GM19328 (cell line): ENCODE data around the gene AKR1C4.
"Not testable (repeated sequence)": the region's sequence is repeated elsewhere in the genome, so short reads cannot be mapped to it uniquely, and the experiment has no call there.

ENCODE experiments used
- ATAC-seq: cut with Tn5 transposase; IDR thresholded peaks from one replicate; pipeline ENCODE4 v1.9.1; 2021; ENCODE audit warnings: mild to moderate bottlenecking, moderate library complexity; ENCODE audit not compliant: unreplicated experiment

The AKR1C4 gene

GRCh38 chr10:5199398-5199797, 2.8 kb downstream of the AKR1C4 start:
- ATAC-seq: no peak

DNA sequence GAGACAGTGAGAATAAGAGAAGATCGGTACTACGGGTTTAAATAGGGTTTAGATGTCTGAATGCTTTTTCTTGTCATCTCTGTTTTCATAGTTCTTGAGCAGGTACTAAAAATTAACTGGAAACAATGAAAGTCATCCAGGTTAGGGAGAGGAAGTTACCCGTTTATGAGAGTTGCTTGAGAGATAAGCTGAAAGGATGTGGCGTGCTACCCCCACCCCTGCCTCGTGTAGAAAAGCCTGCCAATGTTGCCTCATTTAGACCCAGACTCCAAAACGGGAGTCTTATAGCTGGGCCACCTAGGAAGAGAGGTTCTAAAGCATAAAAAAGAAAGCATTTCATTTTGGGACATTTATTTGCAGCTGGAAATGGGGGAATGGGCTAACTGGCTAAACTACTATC, 10.2 kb downstream of the AKR1C4 start:
- no peak for ATAC-seq

GRCh38 chr10:5209776-5210175, 13.1 kb downstream of the AKR1C4 start:
- not testable (repeated sequence) for ATAC-seq

GRCh38 chr10:5210261-5210660, 13.6 kb downstream of the AKR1C4 start:
- not testable (repeated sequence) for ATAC-seq

GRCh38 chr10:5211696-5212536, 15.3 kb downstream of the AKR1C4 start:
- ATAC-seq: no peak

DNA sequence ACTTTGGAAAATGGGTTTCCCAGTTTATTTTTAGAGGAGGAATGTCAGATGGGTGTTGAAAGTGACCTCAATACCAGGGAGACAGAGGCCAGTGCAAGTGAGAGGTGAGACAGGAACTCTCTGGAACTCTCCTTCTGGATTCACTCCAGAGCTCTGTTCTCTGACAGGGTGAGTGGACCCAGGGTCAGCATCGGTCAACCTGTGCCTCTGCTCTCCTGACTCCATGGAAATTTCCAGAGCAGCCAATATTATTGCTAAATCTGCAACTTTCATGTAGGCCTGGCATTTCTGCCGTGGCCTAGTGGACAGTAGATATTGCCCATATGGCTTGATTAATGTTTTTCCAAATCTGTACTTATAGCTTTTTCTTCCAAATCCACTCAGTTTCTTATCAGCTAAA, 20.2 kb downstream of the AKR1C4 start:
- no peak for ATAC-seq

DNA sequence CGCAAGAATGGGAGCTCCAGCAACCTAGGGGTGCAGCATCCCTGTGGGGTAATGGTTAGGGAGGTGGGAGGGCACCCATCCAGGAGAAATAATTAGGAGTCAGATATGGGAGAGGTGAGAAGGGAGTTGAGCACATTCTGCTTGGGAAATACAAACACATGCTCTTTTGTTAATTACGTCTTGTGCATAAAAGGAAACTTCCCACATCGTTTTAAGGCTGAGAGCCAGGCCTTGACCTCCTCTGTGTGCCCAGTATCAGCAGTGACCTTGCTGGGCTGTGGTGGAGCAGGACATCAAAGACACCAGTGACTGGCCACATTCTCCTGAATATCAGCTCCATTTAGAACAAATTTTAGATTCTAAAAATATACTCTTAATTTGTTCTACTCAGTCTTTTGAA, 22.6 kb downstream of the AKR1C4 start:
- no peak for ATAC-seq

DNA sequence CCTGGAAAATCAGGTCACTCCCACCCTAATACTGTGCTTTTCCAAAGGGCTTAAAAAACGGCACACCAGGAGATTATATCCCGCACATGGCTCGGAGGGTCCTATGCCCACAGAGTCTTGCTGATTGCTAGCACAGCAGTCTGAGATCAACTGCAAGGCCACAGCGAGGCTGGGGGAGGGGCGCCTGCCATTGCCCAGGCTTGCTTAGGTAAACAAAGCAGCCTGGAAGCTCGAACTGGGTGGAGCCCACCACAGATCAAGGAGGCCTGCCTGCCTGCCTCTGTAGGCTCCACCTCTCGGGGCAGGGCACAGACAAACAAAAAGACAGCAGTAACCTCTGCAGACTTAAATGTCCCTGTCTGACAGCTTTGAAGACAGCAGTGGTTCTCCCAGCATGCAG, 26.3 kb downstream of the AKR1C4 start:
- not testable (repeated sequence) for ATAC-seq

DNA sequence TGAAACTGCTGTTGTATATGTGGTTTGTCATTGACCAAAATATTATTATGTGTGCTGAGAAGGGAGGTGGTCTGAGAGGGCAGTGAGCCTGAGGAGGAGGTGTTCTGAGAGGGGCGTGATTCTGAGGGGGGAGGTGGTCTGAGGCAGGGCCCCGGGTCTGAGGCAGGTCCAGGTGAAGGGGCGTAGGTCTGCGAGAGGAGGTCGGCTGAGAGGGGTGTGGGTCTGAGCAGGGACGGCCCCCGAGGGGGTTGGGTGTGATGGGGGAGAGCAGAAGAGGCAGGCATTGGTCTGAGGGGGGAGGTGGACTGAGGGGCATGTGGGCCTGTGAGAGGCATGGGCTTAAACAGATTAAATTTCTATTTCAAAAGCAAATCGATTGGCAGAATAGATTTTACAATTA, 32.4 kb downstream of the AKR1C4 start:
- no peak for ATAC-seq

- no peak for ATAC-seq
These were observed 36.7 kb downstream of the AKR1C4 start for GRCh38 chr10:5233324-5233723.

DNA sequence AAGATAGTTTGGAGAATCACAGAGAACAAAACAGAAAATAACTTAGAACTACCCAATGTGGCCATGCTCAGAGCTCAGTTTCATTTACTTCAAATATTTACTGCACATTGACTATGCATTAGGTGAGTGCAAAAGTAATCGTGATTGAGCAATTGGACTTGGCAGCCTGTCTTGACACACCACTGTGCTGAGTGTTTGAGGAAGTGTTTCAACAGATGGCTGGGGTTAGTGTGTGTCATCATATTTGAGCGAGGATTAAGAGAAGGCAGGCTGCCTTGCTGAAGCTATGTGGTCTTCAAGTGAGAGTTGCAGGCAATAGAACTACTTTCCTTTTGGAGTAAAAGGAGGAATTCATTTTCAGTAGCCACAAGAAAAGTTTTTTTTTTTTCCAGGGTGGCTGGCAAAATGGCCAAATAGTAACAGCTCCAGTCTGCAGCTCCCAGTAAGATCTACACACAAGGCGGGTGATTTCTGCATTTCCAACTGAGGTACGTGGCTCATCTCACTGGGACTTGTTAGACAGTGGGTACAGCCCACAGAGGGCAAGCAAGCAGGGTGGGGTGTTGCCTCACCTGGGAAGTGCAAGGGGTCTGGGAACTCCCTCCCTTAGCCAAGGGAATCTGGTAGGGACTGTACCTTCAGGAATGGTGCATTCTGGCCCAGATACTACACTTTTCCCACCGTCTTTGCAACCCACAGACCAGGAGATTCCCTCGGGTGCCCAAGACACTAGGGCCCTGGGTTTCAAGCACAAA, 37.6 kb downstream of the AKR1C4 start:
- ATAC-seq: no peak

- not testable (repeated sequence) for ATAC-seq
These were observed 40.9 kb downstream of the AKR1C4 start for GRCh38 chr10:5237541-5237940.

GRCh38 chr10:5242585-5242984, 45.9 kb downstream of the AKR1C4 start:
- no peak for ATAC-seq

DNA sequence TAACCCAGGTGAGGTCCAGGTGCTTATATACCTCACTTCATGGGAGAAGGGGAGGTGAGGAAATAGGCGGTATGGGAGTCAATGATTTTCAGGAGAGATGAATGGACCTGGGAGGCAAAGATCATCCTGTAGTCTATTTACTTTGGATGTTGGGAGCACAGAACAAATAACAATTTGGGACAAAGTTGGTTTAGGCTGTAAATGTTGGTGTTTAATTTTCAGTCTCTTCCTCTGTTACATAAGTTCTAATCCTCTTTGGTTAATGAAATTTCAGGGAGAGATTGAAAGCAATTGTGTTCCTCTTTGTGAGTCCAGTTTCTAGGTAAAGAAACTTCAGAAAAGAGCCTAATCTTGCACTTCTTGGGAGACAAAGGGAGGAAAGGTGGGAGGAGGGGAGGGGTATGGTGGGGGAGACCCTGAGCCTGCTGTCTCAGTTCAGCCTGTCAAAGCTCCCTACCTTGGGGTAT, 46.9 kb downstream of the AKR1C4 start:
- no peak for ATAC-seq

GRCh38 chr10:5252177-5253037, 55.8 kb downstream of the AKR1C4 start:
- no peak for ATAC-seq

DNA sequence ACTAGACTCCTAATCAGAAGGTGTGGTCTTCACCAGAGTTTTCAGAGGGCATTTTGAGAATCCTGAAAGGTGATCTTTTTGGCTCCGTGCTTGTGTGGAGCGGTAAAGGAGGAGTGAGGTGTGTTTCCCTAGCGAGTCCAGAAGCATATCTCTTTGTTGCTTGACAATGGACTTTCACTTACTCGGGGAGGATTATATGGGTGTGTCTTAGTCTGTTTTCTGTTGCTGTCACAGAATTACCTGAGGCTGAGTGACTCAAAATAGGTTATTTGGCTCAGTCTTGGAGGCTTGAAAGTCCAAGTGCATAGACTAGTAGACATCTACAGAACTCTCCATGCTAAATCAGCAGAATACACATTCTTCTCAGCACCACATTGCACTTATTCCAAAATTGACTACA, 57.9 kb downstream of the AKR1C4 start:
- no peak for ATAC-seq

DNA sequence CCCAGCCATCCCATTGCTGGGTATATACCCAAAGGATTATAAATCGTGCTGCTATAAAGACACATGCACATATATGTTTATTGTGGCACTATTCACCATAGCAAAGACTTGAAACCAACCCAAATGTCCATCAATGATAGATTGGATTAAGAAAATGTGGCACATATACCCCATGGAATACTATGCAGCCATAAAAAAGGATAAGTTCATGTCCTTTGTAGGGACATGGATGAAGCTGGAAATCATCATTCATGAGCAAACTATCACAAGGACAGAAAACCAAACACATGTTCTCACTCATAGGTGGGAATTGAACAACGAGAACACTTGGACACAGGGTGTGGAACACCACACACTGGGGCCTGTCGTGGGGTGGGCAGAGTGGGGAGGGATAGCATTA, 61.1 kb downstream of the AKR1C4 start:
- not testable (repeated sequence) for ATAC-seq

DNA sequence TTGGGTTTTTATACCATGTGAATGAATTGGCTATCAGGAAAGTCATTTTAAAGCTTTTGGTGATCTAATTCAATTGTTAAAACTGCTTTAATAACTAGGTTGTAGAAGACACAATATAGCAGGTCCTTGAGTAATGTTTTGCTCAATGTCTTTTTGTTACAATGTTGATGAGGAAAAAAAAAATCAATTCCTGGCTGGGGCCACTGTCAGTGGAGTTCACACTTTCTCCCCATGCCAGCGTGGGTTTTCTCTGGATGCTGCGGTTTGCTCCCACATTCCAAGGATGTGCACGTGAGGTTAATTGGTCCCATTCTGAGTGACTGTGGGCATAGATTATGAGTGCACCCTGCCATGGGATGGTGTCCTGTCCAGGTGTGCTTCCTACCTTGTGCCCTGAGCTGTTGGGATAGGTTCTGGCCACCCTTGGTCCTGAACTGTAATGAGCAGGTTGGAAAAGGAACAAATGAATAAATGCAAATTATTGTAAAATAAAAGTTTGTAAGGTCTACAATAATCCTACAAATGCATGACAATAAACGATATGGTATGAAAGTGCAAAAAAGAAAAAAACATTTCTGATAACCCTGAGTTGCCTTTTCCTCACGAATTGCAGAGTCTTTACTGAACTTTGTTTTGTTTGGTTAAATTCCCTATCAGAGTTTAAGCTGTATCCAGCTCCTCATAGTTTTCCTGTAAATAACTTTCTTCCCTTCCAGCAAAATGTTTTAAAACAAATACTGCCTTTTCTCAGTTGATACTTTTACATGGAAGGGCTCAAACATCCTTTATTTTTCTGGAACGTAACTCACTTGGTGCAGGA, 62.7 kb downstream of the AKR1C4 start:
- ATAC-seq: no peak

- ATAC-seq: no peak
These were observed 63.4 kb downstream of the AKR1C4 start for GRCh38 chr10:5259952-5260578.

GRCh38 chr10:5260828-5261227, 64.2 kb downstream of the AKR1C4 start:
- no peak for ATAC-seq
